Calu3 (cell line): Measurements from ENCODE around the gene LRP10. TPM values are rescaled to one million over a fixed set of nuclear protein-coding genes. Genes with fewer than 3 reads are reported as not detected.

Source experiments
- BruUV-seq: library from RNA; stranded (reverse); fragments of 400-500 nt; replicated peaks from 2 replicates; lab custom pipeline; 2021; lab: Mats Ljungman, UMichigan
- CTCF ChIA-PET: fragments of 300-600 bp; sonication (Branson Sonifier 250); formaldehyde crosslinking; loops from one replicate; lab custom pipeline; 2022; ENCODE audit warnings: antibody characterized with exemption; lab: Charles Lee
- DNase-seq: peaks from one replicate; pipeline ENCODE4 v3.0.0; 2022
- H3K27ac Mint-ChIP-seq: one replicate; pipeline ENCODE4 v1.8.0; 2022; ENCODE audit warnings: mixed read lengths; ENCODE audit not compliant: unreplicated experiment
- H3K27me3 Mint-ChIP-seq: one replicate; pipeline ENCODE4 v1.8.0; 2022; ENCODE audit warnings: mixed read lengths; ENCODE audit not compliant: unreplicated experiment
- H3K36me3 Mint-ChIP-seq: one replicate; pipeline ENCODE4 v1.8.0; 2022; ENCODE audit warnings: mild to moderate bottlenecking, moderate library complexity, mixed read lengths; ENCODE audit not compliant: insufficient read depth, unreplicated experiment
- H3K4me1 Mint-ChIP-seq: one replicate; pipeline ENCODE4 v1.8.0; 2022; ENCODE audit warnings: mild to moderate bottlenecking, low read depth, mixed read lengths; ENCODE audit not compliant: unreplicated experiment
- H3K4me3 Mint-ChIP-seq: one replicate; pipeline ENCODE4 v1.8.0; 2022; ENCODE audit warnings: mild to moderate bottlenecking, low read depth, moderate library complexity, mixed read lengths; ENCODE audit not compliant: unreplicated experiment
- H3K9me3 Mint-ChIP-seq: one replicate; pipeline ENCODE4 v1.8.0; 2022; ENCODE audit warnings: low read depth, mixed read lengths; ENCODE audit not compliant: unreplicated experiment
- intact Hi-C: fragments of 100-400 bp; cut with micrococcal nuclease; formaldehyde crosslinking; loops from one replicate; pipeline ENCODE4 v1.10.0; 2022; ENCODE audit not compliant: unreplicated experiment
- total RNA-seq: library from RNA; stranded (reverse); gene quantifications from 2 replicates; pipeline ENCODE4 v1.2.3, GENCODE V29; 2022
- TF ChIP-seq, protein P1 (sequence below): fragments of 200-600 bp; IDR thresholded peaks from one replicate; pipeline ENCODE4 v1.8.0; 2022; ENCODE audit warnings: antibody characterized with exemption; ENCODE audit not compliant: unreplicated experiment

Gene LRP10
- total RNA-seq, 1 experiment from 2014 or later, result 112 TPM

DNA sequence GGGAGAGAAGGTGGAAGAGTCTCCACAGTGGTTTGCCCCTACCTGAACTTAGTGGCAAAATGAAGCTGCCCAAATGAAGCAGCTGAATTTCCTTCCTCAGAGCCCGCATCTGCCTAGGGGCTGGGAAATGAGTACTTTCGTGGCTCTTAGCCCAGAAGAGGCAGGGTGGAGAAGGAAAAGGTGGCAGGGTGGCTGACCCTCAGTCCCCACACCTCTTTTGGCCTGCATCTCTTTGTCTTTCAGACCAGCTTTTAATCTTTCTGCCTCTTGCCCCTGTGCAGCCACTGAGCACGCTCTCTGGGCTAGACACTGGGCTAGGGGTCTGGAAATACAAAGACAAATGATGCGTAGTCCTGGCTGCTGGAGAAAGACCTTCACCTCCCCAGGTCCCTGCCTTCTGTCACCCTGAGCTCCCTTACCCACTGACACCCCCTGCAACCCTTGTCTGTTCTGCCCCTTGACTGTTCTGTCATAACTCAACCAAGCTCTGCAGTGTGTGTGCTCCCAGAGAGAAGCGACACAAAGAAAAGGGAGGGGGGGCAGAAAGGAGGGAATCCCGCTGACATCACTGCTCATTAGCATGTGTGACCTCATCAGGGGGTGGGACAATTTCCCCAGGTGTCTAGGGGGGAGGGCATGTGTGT lies 11.1 kb downstream of the LRP10 start:
- Mint-ChIP-seq H3K27ac (peak overlapping the region; percentile 11), H3K36me3 (peaks cover 50% of the 10 kb centered on the region), H3K9me3 (no peaks in the 10 kb centered on the region), H3K4me1 (peaks cover 26% of the 10 kb centered on the region), H3K27me3 (no peaks in the 10 kb centered on the region), H3K4me3 (peak overlapping the region; percentile 64)
- TSS peak; percentile 33 for BruUV-seq
- DNase-seq, result peak; percentile 61
- intact Hi-C loops, result no loop called here
- CTCF ChIA-PET, result interaction anchor here (0.6 to 1.6 kb wide), 4 partner anchors 11 to 310 kb away, joined by 3 to 5 read pairs (median 4); partner anchors contain the start of gene LRP10
- TF ChIP-seq, protein P1, sequence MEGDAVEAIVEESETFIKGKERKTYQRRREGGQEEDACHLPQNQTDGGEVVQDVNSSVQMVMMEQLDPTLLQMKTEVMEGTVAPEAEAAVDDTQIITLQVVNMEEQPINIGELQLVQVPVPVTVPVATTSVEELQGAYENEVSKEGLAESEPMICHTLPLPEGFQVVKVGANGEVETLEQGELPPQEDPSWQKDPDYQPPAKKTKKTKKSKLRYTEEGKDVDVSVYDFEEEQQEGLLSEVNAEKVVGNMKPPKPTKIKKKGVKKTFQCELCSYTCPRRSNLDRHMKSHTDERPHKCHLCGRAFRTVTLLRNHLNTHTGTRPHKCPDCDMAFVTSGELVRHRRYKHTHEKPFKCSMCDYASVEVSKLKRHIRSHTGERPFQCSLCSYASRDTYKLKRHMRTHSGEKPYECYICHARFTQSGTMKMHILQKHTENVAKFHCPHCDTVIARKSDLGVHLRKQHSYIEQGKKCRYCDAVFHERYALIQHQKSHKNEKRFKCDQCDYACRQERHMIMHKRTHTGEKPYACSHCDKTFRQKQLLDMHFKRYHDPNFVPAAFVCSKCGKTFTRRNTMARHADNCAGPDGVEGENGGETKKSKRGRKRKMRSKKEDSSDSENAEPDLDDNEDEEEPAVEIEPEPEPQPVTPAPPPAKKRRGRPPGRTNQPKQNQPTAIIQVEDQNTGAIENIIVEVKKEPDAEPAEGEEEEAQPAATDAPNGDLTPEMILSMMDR, result no peak

DNA sequence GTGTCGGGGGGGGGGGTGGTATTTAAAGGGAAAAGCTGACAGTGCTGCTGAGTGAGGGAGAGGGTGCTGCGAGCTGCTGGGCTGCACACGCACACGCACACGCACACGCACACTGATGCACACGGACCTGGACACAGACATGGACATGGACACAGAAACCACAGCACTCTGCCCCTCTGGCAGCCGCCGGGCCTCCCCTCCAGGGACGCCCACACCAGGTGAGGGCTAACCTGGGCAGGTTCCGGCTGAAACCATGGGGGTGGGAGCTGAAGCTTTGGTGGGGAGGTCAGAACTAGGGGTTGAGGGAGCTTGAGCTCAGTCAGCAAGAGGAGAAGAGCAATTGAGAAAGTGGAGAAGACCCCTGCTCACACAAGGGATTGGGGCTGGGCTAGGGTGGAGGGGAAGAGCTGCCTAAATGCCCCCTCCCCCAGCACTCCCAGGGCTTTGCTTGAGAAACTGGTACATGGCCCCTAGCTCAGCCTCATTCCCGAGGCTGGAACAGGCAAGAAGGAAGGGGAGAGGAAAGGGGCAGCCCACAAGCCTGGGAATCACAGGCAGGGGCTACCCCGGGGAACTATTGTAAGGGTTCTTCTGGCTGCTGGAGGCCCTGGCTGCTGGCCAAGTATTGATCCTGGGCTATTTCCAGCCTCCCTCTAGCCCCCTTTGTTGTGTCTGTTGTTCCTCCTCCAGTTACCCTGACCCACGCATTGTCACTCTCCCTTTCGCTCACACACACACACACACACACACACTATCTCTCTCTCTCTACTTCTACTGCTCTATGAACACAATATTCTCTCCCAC lies 11.8 kb downstream of the LRP10 start, which contains the start of gene REM2:
Gene REM2, plus strand, starts transcription at position 50 of the 804 bp plus-strand sequence. Its CDS starts 66 bp downstream, at position 116.
- no peaks in the 10 kb centered on the region for H3K27me3 Mint-ChIP-seq
- CTCF ChIA-PET, result interaction anchor here (1.6 kb wide), 1 partner anchor 17 kb away, joined by 4 read pairs; no protein-coding TSS in a partner anchor
- no peaks in the 10 kb centered on the region for H3K9me3 Mint-ChIP-seq
- DNase-seq, result peak; percentile 64
- BruUV-seq, result no TSS peak
- TF ChIP-seq, protein P1, result no peak
- H3K4me1 Mint-ChIP-seq, result peaks cover 26% of the 10 kb centered on the region
- intact Hi-C loops, result no loop called here
- peak within 1 kb of the TSS; percentile 11 for H3K27ac Mint-ChIP-seq
- H3K36me3 Mint-ChIP-seq, result peaks cover 48% of the 10 kb centered on the region
- peak within 1 kb of the TSS; percentile 64 for H3K4me3 Mint-ChIP-seq

DNA sequence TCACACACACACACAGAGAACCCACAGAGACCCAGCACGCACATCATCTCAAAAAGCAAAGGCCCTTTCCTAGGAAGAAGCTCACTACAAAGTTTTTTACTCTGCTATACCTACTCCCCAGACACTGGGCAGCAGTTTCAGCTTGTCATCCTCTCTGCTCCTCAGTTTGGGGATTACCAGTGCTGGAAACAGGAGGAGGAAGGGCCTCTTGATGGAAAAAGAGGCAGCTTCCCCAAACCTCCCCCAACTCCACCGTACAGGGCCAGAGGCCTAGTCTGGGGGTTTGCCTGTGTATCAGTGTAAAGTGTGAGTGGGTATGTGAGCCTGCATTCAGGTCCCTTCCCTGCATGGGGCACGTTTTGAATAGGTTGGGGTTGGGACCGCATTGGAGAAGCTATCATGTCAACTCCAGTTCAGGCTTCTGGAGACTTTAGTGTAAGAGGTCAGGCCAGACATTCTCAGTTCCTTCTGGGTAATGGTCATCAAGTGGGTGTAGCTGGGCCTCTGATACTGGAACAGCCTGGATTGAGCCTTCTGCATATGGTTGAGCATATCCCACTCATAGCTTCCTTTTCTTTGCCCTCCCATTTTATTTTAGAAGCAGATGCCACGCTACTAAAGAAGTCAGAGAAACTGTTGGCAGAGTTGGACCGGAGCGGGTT lies 12.7 kb downstream of the LRP10 start:
- no peak for DNase-seq
- Mint-ChIP-seq H3K36me3 (peaks cover 39% of the 10 kb centered on the region), H3K9me3 (no peaks in the 10 kb centered on the region), H3K4me3 (peak overlapping the region; percentile 64), H3K4me1 (peaks cover 26% of the 10 kb centered on the region), H3K27ac (peak overlapping the region; percentile 11), H3K27me3 (no peaks in the 10 kb centered on the region)
- CTCF ChIA-PET, result interaction anchor here (1.5 to 1.6 kb wide), 2 partner anchors 13 to 16 kb away, joined by 4 read pairs; partner anchors contain the start of gene LRP10
- BruUV-seq, result no TSS peak
- intact Hi-C loops, result no loop called here
- TF ChIP-seq, protein P1, result no peak
